Omental fat pad (tissue), 4 donors: ENCODE results near the gene COL4A1. TPM values are rescaled to one million over a fixed set of nuclear protein-coding genes. Genes with fewer than 3 reads are reported as not detected.

ENCODE experiments used
- ATAC-seq: fragments of 150-250 bp; one replicate; pipeline ENCODE4 v1.9.1; 2016; ENCODE audit warnings: mild to moderate bottlenecking, moderate library complexity; ENCODE audit not compliant: low FRiP score
- DNase-seq: peaks from one replicate; pipeline ENCODE4 v3.0.0-alpha.2; 2019; ENCODE audit warnings: low spot score
- CTCF ChIP-seq, 3 donors: fragments of 450-650 bp; IDR thresholded peaks; one replicate each; pipeline ENCODE4 v1.5.1; 2016 to 2017; ENCODE audit warnings: antibody characterized with exemption in 3 of 3, mild to moderate bottlenecking in 3 of 3, moderate library complexity in 2 of 3
- total RNA-seq, 4 donors: library from RNA; depleted of rRNA; stranded (reverse); fragments of >200 nt; gene quantifications; one replicate each; pipeline ENCODE4 v1.1.0, GENCODE V29; 2016

The COL4A1 gene
- total RNA-seq, 4 donors from 2014 or later, result 611 to 1,113 (median 995) TPM

- no peak for TF ChIP-seq CTCF (IDR thresholded peaks at IDR 0.05)
- DNase-seq, result no peak
- ATAC-seq, result no peak
These were observed 76.2 kb downstream of the COL4A1 start for GRCh38 chr13:110230661-110231347.

- ATAC-seq (no peak), DNase-seq (no peak)
These were observed 76.9 kb downstream of the COL4A1 start for GRCh38 chr13:110229905-110230563.

GRCh38 chr13:110228936-110229904 is 77.7 kb downstream of the COL4A1 start:
- ATAC-seq (no peak), DNase-seq (no peak)
- no peak for TF ChIP-seq CTCF (IDR thresholded peaks at IDR 0.05)

More at GRCh38 chr13:110229905-110230563, 76.9 kb downstream of the COL4A1 start:
- TF ChIP-seq CTCF (IDR thresholded peaks at IDR 0.05), result no peak

- no peak for TF ChIP-seq CTCF (IDR thresholded peaks at IDR 0.05)
- DNase-seq (no peak), ATAC-seq (no peak)
These were observed 78.9 kb downstream of the COL4A1 start for GRCh38 chr13:110227864-110228643.

GRCh38 chr13:110227416-110227815 is 79.5 kb downstream of the COL4A1 start:
- no peak for TF ChIP-seq CTCF (IDR thresholded peaks at IDR 0.05)
- DNase-seq (no peak), ATAC-seq (no peak)
